PC-9 (cell line): ENCODE results near the gene TMEM165. TPM values are rescaled to one million over a fixed set of nuclear protein-coding genes. Genes with fewer than 3 reads are reported as not detected.

ENCODE experiments used
- BruUV-seq: library from RNA; stranded (reverse); fragments of 400-500 nt; replicated peaks from 2 replicates; lab custom pipeline; 2021; lab: Mats Ljungman, UMichigan
- CTCF ChIA-PET: fragments of 300-600 bp; sonication (Branson Sonifier 250); formaldehyde crosslinking; loops from one replicate; lab custom pipeline; 2022; ENCODE audit warnings: antibody characterized with exemption; lab: Charles Lee
- POLR2A ChIA-PET: fragments of 300-600 bp; sonication (Branson Sonifier 250); formaldehyde crosslinking; loops from one replicate; lab custom pipeline; 2022; ENCODE audit warnings: antibody characterized with exemption; ENCODE audit not compliant: unreplicated experiment; lab: Charles Lee
- DNase-seq, 2 experiments: peaks; one replicate each; pipeline versions ENCODE4 v3.0.0 to v3.0.0-alpha.2; 2015 to 2022; ENCODE audit warnings: mixed read lengths in 1 of 2
- H2AFZ ChIP-seq: fragments of 200-600 bp; sonication (generic); 2 replicates; pipeline ENCODE4 v1.8.1; 2017; ENCODE audit warnings: antibody characterized with exemption
- H3F3A ChIP-seq: fragments of 200-600 bp; sonication (generic); 2 replicates; pipeline ENCODE4 v1.8.1; 2017; ENCODE audit warnings: antibody characterized with exemption, mild to moderate bottlenecking, low read depth; ENCODE audit not compliant: insufficient read depth
- H3K27ac ChIP-seq: fragments of 200-600 bp; sonication (generic); 2 replicates; pipeline ENCODE4 v1.6.1; 2016; ENCODE audit warnings: mixed run types
- H3K27me3 ChIP-seq: fragments of 200-600 bp; sonication (generic); 2 replicates; pipeline ENCODE4 v1.6.1; 2016; ENCODE audit warnings: low read depth, mixed run types; ENCODE audit not compliant: insufficient read depth
- H3K36me3 ChIP-seq: fragments of 200-600 bp; sonication (generic); 2 replicates; pipeline ENCODE4 v1.6.1; 2016; ENCODE audit warnings: low read depth, mixed run types
- H3K4me1 ChIP-seq: fragments of 200-600 bp; sonication (generic); replicated peaks from 2 replicates; pipeline ENCODE4 v1.6.1; 2016; ENCODE audit warnings: mixed run types; ENCODE audit not compliant: insufficient read depth
- H3K4me2 ChIP-seq: fragments of 200-600 bp; sonication (generic); 2 replicates; pipeline ENCODE4 v1.6.1; 2017; ENCODE audit warnings: mixed run types
- H3K4me3 ChIP-seq: fragments of 200-600 bp; sonication (generic); 2 replicates; pipeline ENCODE4 v1.6.1; 2016; ENCODE audit warnings: mixed run types
- H3K79me2 ChIP-seq: fragments of 200-600 bp; sonication (generic); 2 replicates; pipeline ENCODE4 v1.6.1; 2017; ENCODE audit warnings: low read depth, mixed run types
- H3K9me2 ChIP-seq: fragments of 200-600 bp; sonication (generic); 2 replicates; pipeline ENCODE4 v1.8.1; 2017; ENCODE audit warnings: mild to moderate bottlenecking; ENCODE audit not compliant: insufficient read depth
- H3K9me3 ChIP-seq: fragments of 200-600 bp; sonication (generic); 2 replicates; pipeline ENCODE4 v1.8.1; 2016; ENCODE audit warnings: low read depth; ENCODE audit not compliant: insufficient read depth
- H4K20me1 ChIP-seq: fragments of 200-600 bp; sonication (generic); 2 replicates; pipeline ENCODE4 v1.8.1; 2017; ENCODE audit not compliant: insufficient read depth
- EZH2 ChIP-seq: fragments of 200-600 bp; sonication (generic); IDR thresholded peaks from 2 replicates; pipeline ENCODE4 v1.8.0; 2017; ENCODE audit warnings: antibody characterized with exemption, low read depth
- intact Hi-C: fragments of 100-400 bp; cut with micrococcal nuclease; formaldehyde crosslinking; loops from one replicate; pipeline ENCODE4 v1.10.0; 2022; ENCODE audit not compliant: unreplicated experiment
- total RNA-seq: library from RNA; stranded (reverse); gene quantifications from 2 replicates; pipeline ENCODE4 v1.2.3, GENCODE V29; 2021
- TF ChIP-seq, protein P1 (sequence below): fragments of 200-600 bp; sonication (generic); conservative IDR thresholded peaks from 2 replicates; pipeline ENCODE4 v1.6.1; 2017; ENCODE audit warnings: mixed run types, antibody characterized with exemption, mild to moderate bottlenecking, moderate library complexity

The TMEM165 gene
- total RNA-seq, 1 experiment from 2014 or later, result 61.4 TPM

DNA sequence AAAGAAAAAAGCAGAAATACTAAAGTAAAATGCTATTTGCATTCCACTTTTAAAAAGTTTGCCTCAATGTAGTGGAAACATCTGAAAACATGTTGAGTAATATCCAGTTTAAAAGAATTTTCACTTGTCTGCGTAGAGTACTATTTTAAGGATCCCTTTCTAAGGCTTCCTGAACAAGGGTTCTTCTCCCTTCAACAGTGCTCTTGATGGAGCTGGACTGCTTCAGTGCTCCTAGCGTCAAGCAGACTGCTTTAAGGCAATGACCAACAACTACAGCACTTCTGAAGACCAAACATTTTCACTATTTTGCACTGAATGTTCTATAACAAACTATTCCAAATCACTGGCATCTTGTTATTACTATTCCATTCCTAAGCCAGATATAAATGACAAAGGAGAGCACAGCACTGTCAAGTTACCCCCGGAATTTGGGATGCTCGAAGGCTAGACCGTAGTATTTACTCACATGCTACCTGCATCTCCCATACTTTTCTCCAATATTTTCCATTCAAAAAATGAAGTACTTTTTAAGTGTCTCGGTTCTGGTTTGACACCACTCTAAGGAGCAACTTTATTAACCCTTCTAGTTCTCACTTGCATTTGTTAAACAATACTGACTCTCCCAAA lies 36.1 kb downstream of the TMEM165 start:
- no peaks in the 10 kb centered on the region for H3K9me2 ChIP-seq
- POLR2A ChIA-PET, result no interaction called here
- H4K20me1 ChIP-seq, result no peaks in the 10 kb centered on the region
- H3K4me3 ChIP-seq, result no peak overlapping the region
- H3K27me3 ChIP-seq, result no peaks in the 10 kb centered on the region
- H3K4me1 ChIP-seq, result no peaks in the 10 kb centered on the region
- no peak overlapping the region for H2AFZ ChIP-seq
- H3K27ac ChIP-seq, result no peak overlapping the region
- TF ChIP-seq EZH2, result no peak
- TF ChIP-seq, protein P1, sequence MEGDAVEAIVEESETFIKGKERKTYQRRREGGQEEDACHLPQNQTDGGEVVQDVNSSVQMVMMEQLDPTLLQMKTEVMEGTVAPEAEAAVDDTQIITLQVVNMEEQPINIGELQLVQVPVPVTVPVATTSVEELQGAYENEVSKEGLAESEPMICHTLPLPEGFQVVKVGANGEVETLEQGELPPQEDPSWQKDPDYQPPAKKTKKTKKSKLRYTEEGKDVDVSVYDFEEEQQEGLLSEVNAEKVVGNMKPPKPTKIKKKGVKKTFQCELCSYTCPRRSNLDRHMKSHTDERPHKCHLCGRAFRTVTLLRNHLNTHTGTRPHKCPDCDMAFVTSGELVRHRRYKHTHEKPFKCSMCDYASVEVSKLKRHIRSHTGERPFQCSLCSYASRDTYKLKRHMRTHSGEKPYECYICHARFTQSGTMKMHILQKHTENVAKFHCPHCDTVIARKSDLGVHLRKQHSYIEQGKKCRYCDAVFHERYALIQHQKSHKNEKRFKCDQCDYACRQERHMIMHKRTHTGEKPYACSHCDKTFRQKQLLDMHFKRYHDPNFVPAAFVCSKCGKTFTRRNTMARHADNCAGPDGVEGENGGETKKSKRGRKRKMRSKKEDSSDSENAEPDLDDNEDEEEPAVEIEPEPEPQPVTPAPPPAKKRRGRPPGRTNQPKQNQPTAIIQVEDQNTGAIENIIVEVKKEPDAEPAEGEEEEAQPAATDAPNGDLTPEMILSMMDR, result no peak
- intact Hi-C loops, result no loop called here
- DNase-seq, result no peak
- peaks cover 7% of the 10 kb centered on the region; the same call in 1 of the 2 replicates for H3K36me3 ChIP-seq
- H3K4me2 ChIP-seq, result no peak overlapping the region
- H3K79me2 ChIP-seq, result no peaks in the 10 kb centered on the region
- CTCF ChIA-PET, result no interaction called here
- BruUV-seq, result no TSS peak
- H3K9me3 ChIP-seq, result no peaks in the 10 kb centered on the region
- peaks cover 11% of the 10 kb centered on the region for H3F3A ChIP-seq

DNA sequence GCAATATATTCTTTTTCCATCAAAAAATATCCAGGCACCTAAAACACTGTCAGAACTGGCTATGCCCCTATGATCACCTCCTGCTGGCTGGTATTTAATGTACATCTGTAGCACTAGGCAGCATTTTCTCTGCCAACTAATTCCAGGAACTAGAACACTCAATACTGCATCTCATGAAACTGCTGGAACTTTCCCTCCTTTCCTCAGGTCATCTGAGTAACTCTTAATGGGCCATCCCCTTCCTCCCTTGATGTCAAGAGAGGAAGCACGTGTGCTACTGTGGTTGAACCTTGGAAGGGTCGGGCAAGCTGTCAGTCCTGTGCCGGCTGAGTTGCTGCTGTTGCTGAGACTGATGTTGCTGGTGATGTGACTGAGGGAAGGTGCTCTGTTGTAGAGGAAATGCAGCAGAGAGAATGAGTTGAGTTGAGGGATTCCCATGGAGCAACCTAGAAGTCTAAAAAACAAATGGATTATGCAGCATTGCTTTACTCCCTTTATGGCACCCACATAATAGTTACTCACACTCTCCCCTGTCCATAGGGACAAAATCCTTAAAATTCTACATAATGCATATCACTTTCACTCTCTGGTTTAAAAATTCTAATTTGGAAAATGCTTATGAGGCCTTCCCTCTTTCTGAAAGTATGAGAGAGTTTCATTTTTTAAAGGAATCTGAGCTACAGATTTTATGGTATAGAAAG lies 39.5 kb downstream of the TMEM165 start:
- intact Hi-C loops, result no loop called here
- no peak for DNase-seq

DNA sequence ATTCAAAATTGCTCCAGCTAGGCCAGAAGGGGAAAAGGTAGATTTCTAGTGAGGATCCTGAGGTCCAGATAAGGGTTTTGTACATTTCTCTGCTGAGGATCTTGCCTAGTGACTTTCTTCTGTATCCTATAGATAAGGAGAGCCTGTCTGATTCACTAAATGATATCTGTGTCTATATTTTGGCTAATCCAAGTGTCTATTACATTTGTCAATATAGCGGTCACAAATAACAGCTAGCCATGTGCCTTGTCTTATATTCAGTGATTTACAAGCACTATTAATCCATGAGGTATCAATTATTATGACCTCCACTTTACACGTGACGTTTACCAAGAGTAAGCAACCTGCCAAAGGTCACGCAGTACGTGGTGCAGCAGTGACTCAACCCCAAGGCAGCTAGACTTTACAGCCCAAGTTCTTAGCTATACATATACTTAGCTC lies 41.6 kb downstream of the TMEM165 start:
- H3K27me3 ChIP-seq, result no peaks in the 10 kb centered on the region
- peaks cover 3% of the 10 kb centered on the region; the same call in 1 of the 2 replicates for H3F3A ChIP-seq
- no peak overlapping the region for H3K4me3 ChIP-seq
- H3K79me2 ChIP-seq, result no peaks in the 10 kb centered on the region
- H3K27ac ChIP-seq, result no peak overlapping the region
- no peak overlapping the region for H2AFZ ChIP-seq
- no peaks in the 10 kb centered on the region for H3K9me3 ChIP-seq
- no TSS peak for BruUV-seq
- POLR2A ChIA-PET, result no interaction called here
- no peaks in the 10 kb centered on the region for H3K9me2 ChIP-seq
- CTCF ChIA-PET, result no interaction called here
- H3K36me3 ChIP-seq, result no peaks in the 10 kb centered on the region
- TF ChIP-seq EZH2, result no peak
- TF ChIP-seq, protein P1, result no peak
- intact Hi-C loops, result no loop called here
- no peak for DNase-seq
- no peaks in the 10 kb centered on the region for H4K20me1 ChIP-seq
- no peaks in the 10 kb centered on the region for H3K4me1 ChIP-seq
- no peak overlapping the region for H3K4me2 ChIP-seq

More for the DNA sequence above, 39.5 kb downstream of the TMEM165 start:
- Histone ChIP-seq H3K4me2 (no peak overlapping the region), H3K36me3 (no peaks in the 10 kb centered on the region), H3K9me3 (no peaks in the 10 kb centered on the region), H4K20me1 (no peaks in the 10 kb centered on the region), H3K27ac (no peak overlapping the region), H3K9me2 (no peaks in the 10 kb centered on the region), H3F3A (peaks cover 3% of the 10 kb centered on the region; the same call in 1 of the 2 replicates), H3K79me2 (no peaks in the 10 kb centered on the region), H2AFZ (no peak overlapping the region), H3K27me3 (no peaks in the 10 kb centered on the region), H3K4me1 (no peaks in the 10 kb centered on the region), H3K4me3 (no peak overlapping the region)
- TF ChIP-seq EZH2, result no peak
- TF ChIP-seq, protein P1, result peak; percentile 44; the same call in 1 of the 2 replicates
- no TSS peak for BruUV-seq
- ChIA-PET CTCF (interaction anchor here (0.6 kb wide), 1 partner anchor 89 kb away, joined by 3 read pairs; the partner anchor contains the start of gene SRD5A3), POLR2A (no interaction called here)
